Pons (tissue), 1 donor: ENCODE data around the gene GADL1.

Source experiments
- DNase-seq: peaks from one replicate; pipeline ENCODE4 v3.0.0-alpha.2; 2016; ENCODE audit warnings: low spot score

The GADL1 gene

DNA sequence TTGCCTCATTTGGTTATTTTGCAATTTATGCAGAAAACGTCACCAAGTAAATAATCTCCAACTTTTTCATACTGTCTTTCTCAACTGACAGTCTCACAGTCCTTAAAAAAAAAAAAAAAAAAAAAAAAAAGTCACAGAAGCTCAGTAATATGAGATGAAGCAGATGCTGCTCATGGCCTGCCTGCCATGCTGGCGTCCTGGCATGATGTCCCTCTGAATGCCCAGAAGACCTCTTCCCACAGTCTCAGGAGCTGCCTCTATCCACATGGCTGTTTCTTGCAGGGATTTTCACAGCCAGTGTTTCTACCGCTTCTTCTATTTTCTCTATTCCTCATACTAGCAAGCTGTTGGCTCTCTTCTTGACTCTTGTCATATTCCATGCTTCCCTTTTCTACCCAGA lies 200.3 kb downstream of the GADL1 start:
- no peak for DNase-seq

DNA sequence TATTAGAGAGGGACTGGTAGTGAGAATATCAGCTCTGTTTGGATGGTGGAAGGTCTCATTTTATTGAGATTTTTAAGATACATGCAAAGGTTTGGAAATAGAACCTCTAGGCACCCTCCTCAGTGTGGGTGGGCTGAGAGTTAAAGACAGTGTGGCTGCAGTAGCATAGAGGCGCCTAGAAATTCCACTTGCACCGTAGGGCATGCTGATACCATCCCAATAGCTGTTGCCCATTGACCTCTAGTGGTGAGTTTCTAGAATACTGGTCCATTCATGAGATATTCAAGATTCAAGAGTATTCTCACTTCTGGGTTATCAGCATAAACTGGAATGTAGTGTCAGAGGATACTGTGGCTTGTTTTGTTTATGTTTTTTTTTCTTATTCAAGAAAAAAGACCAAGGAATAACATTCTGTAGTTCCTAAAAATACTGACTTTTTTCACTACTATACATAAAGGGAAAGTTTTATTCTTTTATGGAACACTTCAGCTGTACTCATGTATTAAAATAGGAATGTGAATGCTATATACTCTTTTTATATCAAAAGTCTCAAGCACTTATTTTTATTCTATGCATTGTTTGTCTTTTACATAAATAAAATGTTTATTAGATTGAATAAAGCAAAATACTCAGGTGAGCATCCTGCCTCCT lies 200.9 kb downstream of the GADL1 start:
- DNase-seq, result peak; percentile 91

DNA sequence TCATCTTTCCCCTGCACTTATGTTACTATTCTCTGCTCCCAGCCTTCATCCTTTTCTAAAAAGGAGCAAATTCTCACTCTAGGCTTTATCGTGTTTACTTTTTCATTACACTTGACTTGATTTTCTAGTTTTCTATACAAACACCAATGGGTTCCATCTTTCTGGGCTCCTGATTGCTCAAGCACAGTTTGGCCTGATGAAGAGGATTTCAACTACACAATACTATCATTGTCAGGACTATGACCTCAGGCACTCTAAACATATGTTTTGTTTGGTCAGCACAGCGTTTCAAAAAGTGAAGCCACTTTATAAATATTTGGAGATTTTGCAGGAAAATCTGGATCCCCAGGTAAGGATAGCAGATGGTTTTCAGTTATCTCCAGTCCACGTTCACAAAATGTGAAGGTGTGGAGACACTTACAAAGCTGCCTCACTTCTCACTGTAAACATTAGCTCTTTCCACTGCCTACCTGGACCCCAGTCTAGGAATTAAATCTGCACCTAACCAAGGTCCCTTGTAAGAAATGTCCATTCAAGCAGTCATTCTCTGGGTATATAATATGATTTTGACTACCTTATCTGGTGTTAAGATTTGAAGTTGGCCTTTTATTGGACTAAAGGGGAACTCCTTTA lies 201.8 kb downstream of the GADL1 start:
- peak; percentile 25 for DNase-seq

DNA sequence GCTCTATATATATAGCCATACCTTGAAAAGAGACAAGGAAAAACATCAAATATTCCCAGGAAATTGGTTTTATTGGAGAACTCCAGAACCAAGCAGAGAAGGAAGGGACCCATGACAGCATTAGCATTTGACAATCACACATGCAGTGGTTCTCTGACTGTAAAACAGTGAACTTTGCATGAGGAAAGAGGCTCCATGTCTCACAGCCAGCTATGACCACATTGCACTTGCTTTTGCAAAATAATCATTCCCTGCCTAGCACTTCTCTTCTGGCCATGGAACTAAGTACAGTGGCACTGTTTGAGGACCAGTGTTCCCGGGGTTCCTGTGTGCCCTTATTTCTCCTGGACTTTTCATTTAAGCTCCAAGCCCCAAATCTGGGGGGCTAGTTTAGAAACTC lies 202.5 kb downstream of the GADL1 start:
- no peak for DNase-seq

DNA sequence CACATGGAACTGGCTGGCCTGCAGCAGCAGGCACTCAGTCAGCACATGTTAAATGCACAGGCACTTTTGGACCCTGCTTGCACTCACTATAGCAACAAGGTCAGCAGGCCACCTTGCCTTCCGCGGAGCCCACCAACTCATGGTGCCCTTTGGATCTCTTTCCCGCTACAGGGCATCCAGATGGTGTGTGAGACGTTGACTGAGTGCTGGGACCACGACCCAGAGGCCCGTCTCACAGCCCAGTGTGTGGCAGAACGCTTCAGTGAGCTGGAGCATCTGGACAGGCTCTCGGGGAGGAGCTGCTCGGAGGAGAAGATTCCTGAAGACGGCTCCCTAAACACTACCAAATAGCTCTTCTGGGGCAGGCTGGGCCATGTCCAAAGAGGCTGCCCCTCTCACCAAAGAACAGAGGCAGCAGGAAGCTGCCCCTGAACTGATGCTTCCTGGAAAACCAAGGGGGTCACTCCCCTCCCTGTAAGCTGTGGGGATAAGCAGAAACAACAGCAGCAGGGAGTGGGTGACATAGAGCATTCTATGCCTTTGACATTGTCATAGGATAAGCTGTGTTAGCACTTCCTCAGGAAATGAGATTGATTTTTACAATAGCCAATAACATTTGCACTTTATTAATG lies 203.1 kb downstream of the GADL1 start:
- no peak for DNase-seq

DNA sequence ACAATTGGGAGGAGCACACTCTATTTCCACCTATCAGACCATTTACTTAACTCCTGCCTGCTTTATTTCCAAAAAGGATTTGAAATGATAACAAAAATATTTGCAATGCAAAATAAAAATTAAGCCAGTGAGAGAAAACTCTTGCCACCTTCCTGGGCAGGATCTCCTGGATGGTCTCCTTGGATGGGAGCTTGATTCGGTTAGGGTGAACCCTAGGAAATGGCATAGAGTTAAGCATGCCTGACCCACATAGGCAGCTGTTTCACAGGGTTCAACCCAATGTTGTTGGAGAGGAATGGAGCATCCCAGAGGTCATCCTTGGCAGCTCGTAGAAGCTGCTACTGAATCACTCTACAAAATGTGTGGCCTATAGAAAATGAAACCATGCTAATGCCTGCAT lies 204.3 kb downstream of the GADL1 start:
- DNase-seq, result no peak

DNA sequence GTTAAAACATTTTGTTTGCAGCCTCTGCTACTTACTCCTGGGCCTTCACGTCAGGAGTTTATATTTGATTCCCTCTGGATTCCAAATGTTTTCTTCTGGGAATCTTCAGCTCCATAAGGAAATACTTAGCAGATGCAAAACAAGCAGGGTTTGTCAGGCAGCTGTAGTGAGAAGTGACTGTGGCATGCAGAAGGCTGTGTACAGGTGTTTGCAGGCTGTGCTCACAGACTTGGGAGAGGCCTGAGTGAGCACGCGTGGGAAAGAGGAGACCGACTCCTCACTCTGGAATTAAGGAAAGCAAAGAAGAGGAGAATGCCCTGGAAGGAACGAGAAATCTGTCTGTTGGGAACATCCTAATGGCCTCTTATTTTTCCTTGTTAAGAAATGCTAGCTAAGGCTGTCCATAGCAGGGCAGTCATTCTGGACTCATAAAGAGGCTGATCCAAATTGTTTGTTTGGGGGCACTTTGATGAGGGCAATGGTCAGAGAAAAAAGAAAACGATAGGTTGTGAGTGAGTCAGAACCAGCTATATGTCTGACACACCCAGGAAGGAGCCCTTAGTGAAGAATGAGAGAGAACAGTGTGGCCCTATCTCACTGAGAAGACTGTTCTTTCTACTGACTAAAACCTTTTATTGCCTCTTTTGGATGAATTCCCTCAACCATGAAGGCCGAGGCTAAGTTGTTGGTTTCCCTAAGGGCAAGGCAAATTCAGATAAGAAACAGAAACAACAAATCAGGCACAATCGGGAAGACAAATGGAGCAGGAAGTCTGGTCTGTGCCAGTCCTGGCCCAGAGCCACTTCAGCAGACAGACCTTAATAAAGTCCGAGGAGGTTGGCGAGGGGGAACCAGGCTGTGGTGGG lies 205.5 kb downstream of the GADL1 start:
- DNase-seq, result no peak

DNA sequence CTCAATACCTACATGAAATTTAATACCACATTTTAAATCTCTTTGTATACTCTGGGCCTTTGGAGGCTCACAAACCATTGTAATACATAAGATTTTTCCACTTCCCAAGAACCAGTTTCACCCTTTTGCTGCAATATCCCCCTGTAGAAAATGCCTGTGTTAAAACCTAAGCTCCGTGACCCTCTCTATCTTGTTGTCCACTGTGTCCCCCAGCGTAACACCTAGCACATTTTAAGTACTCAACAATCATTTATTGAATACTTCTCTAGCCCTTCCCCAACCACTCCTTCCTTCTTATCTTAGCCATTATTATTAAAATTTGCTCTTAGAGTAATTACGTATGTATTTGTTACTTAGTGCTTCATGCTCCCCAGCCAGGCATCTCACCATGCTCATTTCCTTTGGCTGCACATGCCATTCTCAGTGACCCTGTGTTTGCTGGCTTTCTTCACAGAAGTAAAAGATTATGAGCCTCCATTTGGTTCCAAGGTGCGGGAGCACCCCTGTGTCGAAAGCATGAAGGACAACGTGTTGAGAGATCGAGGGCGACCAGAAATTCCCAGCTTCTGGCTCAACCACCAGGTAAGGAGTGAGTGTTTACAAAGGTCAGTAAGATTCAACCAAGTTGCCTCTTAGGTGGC lies 206.4 kb downstream of the GADL1 start:
- no peak for DNase-seq

DNA sequence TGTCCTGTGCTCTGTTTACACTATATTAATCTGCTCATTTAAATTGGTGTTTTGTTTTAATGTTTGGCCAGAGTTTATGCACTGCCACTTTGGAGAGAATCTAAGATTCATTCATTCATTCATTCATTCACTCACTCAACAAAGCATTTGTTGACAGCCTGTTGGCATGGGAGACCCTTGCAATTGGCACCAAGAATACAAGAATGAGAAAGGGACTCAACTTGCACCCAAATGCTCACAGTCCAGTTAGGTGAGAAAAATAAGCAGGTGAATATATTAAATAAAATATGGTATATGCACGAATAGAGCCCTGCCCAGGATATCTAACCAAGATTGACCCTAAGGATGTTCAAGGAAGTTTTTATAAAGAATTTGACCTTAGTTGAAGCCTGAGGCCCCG lies 207.7 kb downstream of the GADL1 start:
- DNase-seq, result no peak

DNA sequence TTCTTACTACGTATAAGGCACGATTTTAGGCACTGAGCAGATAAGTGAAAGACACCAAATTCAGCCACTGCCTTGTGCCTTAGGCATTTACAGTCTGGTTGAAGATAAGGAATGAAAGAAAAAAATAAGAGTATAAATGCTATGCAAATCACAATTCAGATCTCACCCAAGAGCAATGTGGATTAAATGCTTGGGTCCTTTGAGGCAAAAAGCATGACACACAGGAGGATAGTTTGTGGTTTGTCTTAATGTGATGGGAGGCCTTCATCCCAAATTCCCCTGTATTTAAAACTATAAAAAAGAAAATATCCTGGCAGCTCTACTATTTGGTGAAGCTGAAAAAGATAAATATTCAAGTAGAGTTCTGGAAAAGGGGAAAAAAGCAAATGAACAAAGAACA lies 208.3 kb downstream of the GADL1 start:
- no peak for DNase-seq

DNA sequence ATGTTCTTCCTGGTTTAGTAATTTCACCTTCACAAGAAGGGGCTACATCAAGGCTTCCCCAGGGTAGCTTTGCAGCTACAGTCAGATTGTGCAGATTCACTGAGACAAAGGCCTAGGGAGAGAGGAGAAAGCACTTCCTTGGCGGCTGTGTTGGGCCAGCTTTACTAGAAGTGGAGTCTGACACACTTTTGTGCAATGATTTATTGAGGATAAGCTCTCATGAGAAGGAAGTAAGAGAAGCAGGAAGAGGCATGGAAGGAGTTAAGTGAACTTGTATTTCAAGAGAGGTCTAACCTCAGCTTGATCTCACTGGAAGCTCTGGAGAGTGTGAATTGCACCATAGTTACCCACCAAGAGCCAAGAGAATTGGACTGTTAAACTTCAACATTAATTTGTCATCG lies 209.2 kb downstream of the GADL1 start:
- no peak for DNase-seq

DNA sequence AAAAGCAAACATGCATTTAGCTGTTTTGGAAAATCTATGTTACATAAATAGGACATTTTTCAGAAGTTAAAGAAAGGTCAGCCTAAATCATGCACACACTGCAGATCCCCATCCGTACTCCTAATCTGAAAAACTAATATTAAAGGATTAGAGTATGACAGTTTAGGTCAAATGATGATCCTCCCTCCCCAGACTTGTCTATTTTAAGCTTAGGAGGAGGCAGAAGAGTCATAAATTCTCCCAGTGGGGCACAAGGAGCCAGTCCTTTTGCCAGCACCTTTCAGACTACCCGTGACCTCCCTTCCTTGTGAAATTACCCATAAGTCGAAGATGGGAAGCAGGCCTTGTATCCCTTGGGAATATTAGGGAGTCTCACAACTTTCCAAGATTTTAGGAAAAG lies 210.1 kb downstream of the GADL1 start:
- no peak for DNase-seq

DNA sequence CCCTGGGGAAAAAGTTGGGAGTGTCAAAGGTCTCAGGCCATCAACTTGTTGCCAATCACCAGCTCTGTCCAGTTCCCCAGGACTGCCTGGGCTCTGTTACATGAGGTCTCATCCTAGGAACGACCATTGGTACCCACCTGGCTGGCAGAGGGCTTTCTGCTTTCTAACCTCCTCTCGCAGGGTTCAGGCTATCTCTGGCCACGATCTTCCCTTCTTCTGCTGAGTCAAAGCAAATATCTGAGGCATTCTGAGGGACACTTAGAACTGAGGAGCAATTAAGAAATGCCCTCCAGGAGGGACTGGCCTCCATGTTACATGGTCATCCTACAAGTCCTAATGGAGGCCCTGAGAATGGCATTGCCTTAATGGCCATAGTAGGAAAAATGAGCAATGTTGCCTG lies 210.7 kb downstream of the GADL1 start:
- no peak for DNase-seq

DNA sequence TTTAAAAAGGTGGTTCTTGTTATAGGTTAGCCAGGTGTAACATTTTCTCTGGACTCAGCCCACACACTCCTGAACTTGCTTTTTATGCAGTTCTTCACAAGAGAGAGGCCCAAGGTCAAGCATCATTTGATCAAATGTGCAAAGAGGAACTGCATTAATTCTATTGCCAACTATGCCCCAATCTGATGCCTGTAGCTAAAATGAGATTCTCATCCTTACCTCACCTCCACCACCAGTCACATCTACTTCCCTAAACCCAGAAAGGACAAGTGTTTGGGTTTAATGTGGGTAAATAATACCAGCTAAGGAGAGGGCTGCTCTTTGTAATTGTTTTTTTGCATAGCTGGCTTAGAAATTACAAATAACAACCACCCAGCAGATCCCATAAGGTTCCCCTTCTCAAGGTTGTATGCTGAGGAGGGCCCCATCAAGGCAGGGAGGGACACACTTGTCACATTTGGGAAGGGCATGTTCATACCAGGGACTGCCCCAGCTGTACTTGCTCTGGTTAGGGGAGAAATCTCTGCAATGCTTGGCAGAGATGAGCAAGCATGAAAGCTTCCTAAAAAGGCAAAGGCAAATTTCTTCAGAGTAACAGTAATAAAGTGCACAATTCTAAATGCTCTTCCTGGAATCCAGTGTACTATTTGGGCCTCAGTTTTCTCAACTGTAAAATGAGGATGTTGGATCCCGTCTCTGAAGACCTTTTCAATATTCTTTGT lies 211.9 kb downstream of the GADL1 start:
- no peak for DNase-seq

DNA sequence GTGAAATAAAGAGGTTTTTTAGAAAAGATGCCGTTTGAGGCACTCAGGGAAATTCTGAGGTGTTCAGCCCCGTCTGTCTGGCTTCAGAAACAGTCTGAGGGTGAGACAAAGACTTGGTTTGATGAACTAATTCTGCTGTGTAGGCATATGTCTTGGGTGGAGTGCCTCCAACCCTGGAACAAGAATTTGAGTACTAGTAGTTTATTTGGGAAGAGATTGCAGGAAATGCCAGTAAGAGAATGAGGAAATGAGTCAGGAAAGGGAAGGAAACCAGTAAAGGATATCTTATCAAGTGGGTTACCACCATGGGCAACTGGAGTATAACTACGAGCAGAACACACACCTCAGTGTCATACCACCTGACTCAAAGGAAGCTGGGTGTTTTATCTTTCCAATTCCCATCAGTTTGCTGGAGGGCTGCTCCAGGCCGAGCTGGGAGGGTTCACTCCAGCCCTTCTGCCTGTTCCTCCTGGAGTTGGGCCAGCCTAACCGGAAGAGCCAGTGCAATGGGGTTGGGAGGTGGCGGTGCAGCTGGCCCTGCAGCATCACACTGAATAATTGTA lies 212.7 kb downstream of the GADL1 start:
- DNase-seq, result peak; percentile 57

DNA sequence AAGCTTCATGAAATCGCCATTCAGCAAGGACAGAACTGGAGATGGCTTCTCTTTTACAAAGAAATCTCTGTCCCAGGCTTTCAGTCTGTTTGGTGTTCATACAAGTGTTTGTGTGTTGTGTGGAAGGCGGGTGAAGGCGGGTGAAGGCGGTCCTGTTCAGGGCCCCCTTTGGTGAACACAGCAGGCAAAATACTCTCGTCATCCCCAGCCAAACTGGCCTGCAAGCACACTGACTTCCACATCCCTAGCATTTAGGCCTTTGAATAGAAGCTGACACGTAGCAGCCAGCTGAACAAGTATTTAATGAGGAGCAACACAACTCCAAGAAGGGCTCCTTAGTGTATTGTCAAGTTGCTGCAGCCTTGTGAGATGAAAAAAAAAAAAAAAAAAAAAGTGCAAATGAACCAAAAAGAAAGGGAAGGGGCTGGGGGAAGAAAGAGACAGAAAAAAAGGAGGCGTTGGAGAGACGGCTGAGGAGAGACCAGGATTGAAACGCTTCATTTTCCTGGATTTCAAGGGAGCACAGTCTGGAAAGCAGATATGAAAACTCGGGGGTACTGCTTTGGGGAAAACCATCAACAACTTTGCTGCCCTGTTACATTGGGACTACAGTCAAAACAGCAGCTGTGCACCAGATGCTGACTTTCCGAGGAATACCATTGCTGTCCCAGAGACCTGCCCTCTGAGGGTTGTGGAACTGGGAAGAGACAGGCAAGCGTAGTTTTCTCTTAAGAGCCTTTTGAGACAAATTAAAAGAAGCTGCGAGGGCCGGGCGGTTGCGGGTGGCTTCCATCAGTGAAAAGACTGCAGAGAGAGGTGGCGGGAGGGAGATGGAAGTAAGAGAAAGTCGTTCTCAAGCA lies 213.4 kb downstream of the GADL1 start:
- peak; percentile 94 for DNase-seq

DNA sequence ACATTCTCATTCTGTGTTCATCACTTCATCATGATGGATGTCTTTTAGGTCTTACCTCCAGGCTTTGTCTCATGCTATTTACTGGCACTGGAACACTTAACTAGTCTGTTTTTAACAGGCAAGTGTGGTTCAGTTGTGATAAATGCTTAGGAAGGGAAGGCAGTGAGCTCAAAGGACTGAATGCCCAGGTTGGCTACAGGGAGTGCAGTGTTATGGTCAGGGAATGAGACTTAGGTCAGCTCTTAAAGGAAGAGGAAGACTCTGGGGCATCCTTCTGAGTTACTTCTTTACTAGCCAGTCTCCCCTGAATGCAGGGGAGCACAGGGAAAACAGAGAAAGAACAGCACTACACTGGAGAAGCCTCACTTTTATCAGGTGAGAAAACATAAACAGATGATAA lies 215.4 kb downstream of the GADL1 start:
- DNase-seq, result no peak

DNA sequence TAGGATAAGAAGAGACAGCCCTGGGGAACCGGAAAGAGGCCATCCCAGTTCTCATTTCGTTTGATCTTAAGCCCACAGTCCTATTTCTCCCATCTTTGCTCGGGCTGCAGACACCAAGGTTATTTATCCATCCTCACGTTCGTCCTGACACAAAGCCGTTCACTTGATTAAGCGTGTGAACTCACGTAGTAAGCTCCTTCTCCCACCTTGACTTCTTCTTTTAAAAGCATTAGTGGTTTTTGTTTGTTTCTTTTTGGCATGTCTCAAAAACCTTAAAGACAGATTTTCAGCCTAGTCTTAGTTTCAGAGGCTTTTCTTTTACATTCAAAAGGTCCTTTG lies 217.1 kb downstream of the GADL1 start:
- DNase-seq, result no peak

DNA sequence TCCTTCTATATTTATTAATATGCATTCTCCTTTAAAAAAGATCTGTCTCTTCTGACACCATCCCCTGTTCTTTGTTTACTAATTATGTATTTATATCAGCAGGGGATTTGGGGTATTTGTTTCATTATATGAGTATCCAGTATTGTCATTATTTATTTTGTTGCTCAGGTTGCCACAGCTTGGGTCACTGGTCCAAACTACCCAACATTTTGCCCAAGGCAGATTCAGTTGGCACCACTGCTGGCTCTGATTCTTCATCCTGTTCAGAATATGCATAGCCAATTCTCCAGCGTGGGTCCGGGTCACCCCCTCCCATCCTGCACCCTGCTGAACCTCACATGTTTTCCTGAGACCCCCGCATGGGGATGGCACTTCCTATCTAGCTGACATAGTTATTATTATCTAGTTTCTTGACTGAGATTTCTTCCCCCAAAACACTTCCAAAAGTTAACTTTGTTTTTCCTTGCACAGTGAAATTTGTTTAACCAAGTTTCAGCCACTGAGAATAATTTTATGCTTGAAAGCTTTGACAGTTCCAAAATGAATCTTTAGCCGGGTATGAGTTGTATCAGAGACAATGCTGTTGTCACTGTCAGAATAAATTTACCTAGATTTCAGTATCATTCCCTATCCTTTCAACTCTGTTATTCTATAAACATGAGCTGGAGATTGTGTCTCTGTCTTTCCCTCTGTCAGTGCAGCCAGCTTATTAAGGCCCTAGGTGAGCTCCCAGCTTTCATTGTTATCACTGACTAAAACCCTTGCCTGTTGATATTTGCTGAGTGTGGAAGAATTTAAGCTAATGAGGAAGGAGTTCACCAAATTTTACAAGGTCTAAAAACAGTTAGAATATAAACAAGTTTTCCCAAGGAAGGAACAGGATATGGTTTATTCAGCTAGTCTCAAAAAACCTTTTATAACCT lies 217.8 kb downstream of the GADL1 start:
- no peak for DNase-seq
